ENCODE data around the gene FAM181B. TPM values are rescaled to one million over a fixed set of nuclear protein-coding genes. Genes with fewer than 3 reads are reported as not detected.
A peak's percentile ranks its signal among the peaks of the same experiment; 100 is the strongest.

The FAM181B gene
- total RNA-seq, 1 donor from 2014 or later = 1.0 TPM

DNA sequence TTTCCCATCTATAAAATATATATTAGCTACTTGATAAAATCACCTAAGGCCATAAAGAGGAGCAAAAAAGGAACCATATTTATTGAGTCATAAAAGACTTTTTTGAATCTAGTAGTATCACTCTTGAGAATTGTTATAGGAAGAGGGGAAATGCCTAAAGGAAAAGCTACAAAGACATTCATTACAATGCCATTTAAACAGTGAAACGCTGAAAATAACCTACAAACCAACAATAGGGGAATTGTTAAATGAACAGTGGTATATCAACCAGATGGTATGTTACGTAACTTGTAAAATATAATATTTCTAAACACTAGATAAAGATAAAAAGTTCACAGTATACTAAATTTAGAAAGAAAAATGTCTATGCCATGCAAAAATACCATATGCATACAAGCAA is 47.5 kb downstream of the FAM181B start:
- Mint-ChIP-seq H3K9me3 (ENCODE audit: unreplicated experiment) (no peaks in the 10 kb centered on the region), H3K4me1 (ENCODE audit: unreplicated experiment) (no peaks in the 10 kb centered on the region)
- TF ChIP-seq, protein P1, sequence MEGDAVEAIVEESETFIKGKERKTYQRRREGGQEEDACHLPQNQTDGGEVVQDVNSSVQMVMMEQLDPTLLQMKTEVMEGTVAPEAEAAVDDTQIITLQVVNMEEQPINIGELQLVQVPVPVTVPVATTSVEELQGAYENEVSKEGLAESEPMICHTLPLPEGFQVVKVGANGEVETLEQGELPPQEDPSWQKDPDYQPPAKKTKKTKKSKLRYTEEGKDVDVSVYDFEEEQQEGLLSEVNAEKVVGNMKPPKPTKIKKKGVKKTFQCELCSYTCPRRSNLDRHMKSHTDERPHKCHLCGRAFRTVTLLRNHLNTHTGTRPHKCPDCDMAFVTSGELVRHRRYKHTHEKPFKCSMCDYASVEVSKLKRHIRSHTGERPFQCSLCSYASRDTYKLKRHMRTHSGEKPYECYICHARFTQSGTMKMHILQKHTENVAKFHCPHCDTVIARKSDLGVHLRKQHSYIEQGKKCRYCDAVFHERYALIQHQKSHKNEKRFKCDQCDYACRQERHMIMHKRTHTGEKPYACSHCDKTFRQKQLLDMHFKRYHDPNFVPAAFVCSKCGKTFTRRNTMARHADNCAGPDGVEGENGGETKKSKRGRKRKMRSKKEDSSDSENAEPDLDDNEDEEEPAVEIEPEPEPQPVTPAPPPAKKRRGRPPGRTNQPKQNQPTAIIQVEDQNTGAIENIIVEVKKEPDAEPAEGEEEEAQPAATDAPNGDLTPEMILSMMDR (IDR thresholded peaks at IDR 0.05; ENCODE audit: unreplicated experiment) = no peak

DNA sequence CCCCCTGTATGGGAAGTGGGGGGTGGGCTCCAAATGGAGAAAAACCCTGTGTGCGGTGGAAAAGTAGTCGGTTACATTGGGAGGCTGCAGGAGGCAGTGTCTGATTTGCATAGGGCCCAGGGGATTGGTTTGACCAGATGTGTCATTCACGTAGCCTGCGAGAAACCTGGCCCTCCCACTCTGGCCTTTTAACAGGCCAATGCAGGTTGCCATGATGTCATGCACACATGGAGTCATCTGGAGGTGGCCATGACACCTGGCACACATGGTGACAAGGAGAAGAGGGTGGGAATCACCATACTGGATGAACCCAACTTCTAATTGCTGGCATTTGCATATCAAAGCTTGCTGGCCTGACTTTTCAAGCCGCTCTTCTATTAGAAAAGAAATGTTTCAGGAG is 50.6 kb downstream of the FAM181B start:
- no peak overlapping the region for H3K4me3 Mint-ChIP-seq (ENCODE audit: unreplicated experiment)
- H3K27me3 Mint-ChIP-seq (ENCODE audit: unreplicated experiment) = no peaks in the 10 kb centered on the region
- no peak for DNase-seq (ENCODE audit: low spot score)
- H3K36me3 Mint-ChIP-seq (ENCODE audit: low read depth, unreplicated experiment) = no peaks in the 10 kb centered on the region
- no peak overlapping the region for H3K27ac Mint-ChIP-seq (ENCODE audit: unreplicated experiment)
- TF ChIP-seq, protein P1 (IDR thresholded peaks at IDR 0.05; ENCODE audit: unreplicated experiment) = no peak
- no peaks in the 10 kb centered on the region for H3K9me3 Mint-ChIP-seq (ENCODE audit: unreplicated experiment)
- no peaks in the 10 kb centered on the region for H3K4me1 Mint-ChIP-seq (ENCODE audit: unreplicated experiment)

More for the DNA sequence above, 47.5 kb downstream of the FAM181B start:
- DNase-seq (ENCODE audit: low spot score) = no peak
- Mint-ChIP-seq H3K4me3 (ENCODE audit: unreplicated experiment) (no peak overlapping the region), H3K27me3 (ENCODE audit: unreplicated experiment) (no peaks in the 10 kb centered on the region), H3K36me3 (ENCODE audit: low read depth, unreplicated experiment) (no peaks in the 10 kb centered on the region), H3K27ac (ENCODE audit: unreplicated experiment) (no peak overlapping the region)

DNA sequence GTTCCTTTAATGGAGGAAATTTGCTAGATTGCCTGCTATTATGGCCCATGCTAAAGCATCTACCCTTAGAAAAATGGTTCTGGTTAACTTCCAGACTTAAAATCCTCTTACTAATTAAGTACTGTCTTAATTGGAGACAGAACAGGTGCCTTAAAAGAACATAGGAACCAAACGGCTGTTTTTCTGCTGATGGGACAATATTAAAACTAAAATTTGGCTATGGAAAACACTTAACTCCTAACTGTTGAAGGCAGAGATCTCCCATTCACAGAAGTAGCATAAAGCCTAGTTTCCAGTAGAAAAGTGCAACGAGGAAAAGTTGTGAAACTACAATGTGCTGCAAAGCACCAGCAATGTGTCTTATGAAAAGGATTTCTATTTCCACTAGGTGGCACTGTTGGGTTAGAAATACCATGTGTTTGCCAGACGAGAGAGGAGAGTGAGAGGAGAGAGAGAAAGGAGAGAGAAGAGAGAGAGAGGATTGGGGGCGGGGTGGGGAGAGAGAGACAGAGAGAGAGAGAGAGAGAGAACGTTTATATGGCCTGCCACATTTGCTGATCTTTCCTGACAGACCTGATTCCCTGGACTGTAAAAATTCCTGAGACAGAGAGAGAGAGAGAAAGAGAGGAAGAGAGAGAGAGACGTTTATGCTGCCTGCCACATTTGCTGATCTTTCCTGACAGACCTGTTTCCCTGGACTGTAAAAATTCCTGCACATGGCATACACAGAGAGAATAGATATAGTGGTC is 51.5 kb downstream of the FAM181B start:
- no peak overlapping the region for H3K27ac Mint-ChIP-seq (ENCODE audit: unreplicated experiment)
- H3K27me3 Mint-ChIP-seq (ENCODE audit: unreplicated experiment) = no peaks in the 10 kb centered on the region
- H3K4me1 Mint-ChIP-seq (ENCODE audit: unreplicated experiment) = no peaks in the 10 kb centered on the region

DNA sequence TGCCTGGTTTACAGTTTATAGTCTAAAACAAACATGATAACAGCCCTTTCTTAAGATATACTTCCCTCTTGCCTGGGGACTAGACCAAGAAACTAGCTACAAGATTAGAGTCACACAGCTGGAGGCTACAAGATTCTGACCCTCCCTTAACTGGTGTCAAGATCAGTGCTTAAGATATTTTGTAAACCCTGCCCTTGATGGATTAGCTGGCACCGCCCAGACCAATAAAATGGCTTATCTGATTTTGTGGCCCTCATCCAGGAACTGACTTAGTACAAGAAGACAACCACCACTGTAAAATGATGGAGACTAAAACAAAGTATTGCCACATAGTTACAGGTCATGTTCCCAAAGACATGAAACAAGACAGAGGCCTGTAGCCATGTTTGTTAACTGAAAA is 53.4 kb downstream of the FAM181B start:
- Mint-ChIP-seq H3K4me1 (ENCODE audit: unreplicated experiment) (no peaks in the 10 kb centered on the region), H3K4me3 (ENCODE audit: unreplicated experiment) (no peak overlapping the region), H3K27ac (ENCODE audit: unreplicated experiment) (no peak overlapping the region), H3K27me3 (ENCODE audit: unreplicated experiment) (no peaks in the 10 kb centered on the region), H3K36me3 (ENCODE audit: low read depth, unreplicated experiment) (no peaks in the 10 kb centered on the region), H3K9me3 (ENCODE audit: unreplicated experiment) (no peaks in the 10 kb centered on the region)
- TF ChIP-seq, protein P1 (IDR thresholded peaks at IDR 0.05; ENCODE audit: unreplicated experiment) = no peak
- DNase-seq (ENCODE audit: low spot score) = no peak

More for the DNA sequence above, 51.5 kb downstream of the FAM181B start:
- no peaks in the 10 kb centered on the region for H3K36me3 Mint-ChIP-seq (ENCODE audit: low read depth, unreplicated experiment)
- no peaks in the 10 kb centered on the region for H3K9me3 Mint-ChIP-seq (ENCODE audit: unreplicated experiment)
- DNase-seq (ENCODE audit: low spot score) = no peak
- H3K4me3 Mint-ChIP-seq (ENCODE audit: unreplicated experiment) = no peak overlapping the region
- TF ChIP-seq, protein P1 (IDR thresholded peaks at IDR 0.05; ENCODE audit: unreplicated experiment) = peak; percentile 54

Other genes with a start within 250 kb of the FAM181B start
- gene PRCP, start 166.6 kb upstream of the FAM181B start, total RNA-seq (ENCODE audit: unreplicated experiment) = 445 TPM
- 11.2 TPM for gene DDIAS, start 167.9 kb upstream of the FAM181B start, total RNA-seq (ENCODE audit: unreplicated experiment)

All from endothelial cell (in vitro differentiated cells).